ENCODE measurements around the gene SHISA5.
"Not testable (repeated sequence)": the region's sequence is repeated elsewhere in the genome, so short reads cannot be mapped to it uniquely, and the experiment has no call there.

Gene SHISA5, protein sequence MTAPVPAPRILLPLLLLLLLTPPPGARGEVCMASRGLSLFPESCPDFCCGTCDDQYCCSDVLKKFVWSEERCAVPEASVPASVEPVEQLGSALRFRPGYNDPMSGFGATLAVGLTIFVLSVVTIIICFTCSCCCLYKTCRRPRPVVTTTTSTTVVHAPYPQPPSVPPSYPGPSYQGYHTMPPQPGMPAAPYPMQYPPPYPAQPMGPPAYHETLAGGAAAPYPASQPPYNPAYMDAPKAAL

GRCh38 chr3:48504051-48504946 lies at the start of gene SHISA5:
TSS of gene SHISA5 (minus strand) at chr3:48504174. CDS start at chr3:48504094, 80 bp downstream.
- peak within 1 kb of the TSS; percentile 61 for H3K9ac ChIP-seq (ENCODE audit: low read length)
- peak within 1 kb of the TSS; percentile 89 for H3K27ac ChIP-seq (ENCODE audit: low read depth, low read length)
- no peaks in the 10 kb centered on the region for H3K27me3 ChIP-seq (ENCODE audit: control insufficient read depth in 1 of 2, insufficient read depth in 2 of 2, low read length in 2 of 2)
- peak within 1 kb of the TSS; percentile 66 to 68 for H3K4me3 ChIP-seq (ENCODE audit: low read depth in 1 of 2, low read length in 2 of 2)
- H3K36me3 ChIP-seq (ENCODE audit: insufficient read depth, low read length), result no peaks in the 10 kb centered on the region
- H3K4me1 ChIP-seq (ENCODE audit: insufficient read depth, low read length), result peaks cover 20% of the 10 kb centered on the region
- H3K9me3 ChIP-seq (ENCODE audit: low read length), result no peaks in the 10 kb centered on the region

DNA sequence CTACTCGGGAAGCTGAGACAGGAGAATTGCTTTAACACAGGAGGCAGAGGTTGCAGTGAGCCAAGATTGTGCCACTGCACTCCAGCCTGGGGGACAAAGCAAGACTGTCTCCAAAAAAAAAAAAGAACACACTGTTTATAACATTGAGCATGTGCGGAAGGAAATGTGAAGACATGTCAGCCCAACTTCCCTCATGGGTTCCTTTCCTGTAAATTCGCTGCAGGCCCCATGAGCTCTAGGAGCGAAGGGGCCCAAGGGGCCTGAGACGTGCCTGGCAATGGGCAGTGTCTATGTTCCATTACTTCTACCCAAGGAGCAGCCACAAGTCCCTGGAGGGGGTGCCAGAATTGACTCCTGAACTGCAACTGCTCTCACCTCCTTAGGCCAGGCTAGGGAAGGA lies 49.4 kb upstream of the SHISA5 start:
- Histone ChIP-seq H3K9ac (ENCODE audit: low read length) (no peak overlapping the region), H3K36me3 (ENCODE audit: insufficient read depth, low read length) (no peaks in the 10 kb centered on the region), H3K4me1 (ENCODE audit: insufficient read depth, low read length) (peaks cover 6% of the 10 kb centered on the region), H3K27me3 (ENCODE audit: control insufficient read depth in 1 of 2, insufficient read depth in 2 of 2, low read length in 2 of 2) (no peaks in the 10 kb centered on the region), H3K9me3 (ENCODE audit: low read length) (no peaks in the 10 kb centered on the region), H3K27ac (ENCODE audit: low read depth, low read length) (no peak overlapping the region), H3K4me3 (ENCODE audit: low read depth in 1 of 2, low read length in 2 of 2) (no peak overlapping the region)

DNA sequence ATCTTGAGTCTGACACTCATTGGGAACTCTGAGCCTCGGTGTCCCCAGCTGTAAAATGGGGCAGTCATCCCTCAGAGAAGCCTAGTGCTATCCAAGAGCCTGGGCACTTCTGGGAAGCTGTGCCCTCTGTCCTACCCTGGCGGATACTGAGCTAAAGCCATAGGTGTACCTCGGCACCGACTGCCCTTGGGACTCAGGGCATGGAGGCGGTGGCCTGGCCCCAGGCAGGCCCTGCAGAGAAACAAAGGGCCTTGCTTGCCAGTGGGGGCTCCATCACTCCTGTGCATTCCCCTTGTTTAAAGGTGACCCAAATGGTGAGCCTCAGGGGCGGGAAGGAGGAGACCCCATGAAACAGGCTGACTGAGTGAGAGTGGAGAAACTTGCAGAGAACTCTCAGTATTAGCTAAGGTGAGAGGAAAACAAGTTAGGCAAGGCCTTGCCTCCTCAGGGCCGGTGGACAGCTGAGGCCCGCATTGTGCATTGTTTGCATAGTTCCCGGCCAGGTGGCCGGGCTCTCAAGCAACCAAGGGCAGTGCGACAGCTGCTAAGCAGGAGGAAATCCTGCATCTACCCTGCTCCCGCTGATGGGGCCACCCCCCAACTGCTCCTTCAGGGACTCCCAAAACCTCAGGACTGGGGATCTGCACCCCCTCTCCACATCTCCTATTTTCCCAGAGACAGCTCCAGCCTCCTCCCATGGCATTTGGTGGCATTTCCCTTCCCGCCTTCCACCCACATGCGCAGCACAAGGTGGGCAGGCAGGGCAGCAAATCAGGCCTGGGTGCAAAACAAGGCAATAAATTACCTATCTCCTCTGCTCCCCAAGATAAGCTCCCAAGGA lies 48.4 kb upstream of the SHISA5 start:
- Histone ChIP-seq H3K27ac (ENCODE audit: low read depth, low read length) (no peak overlapping the region), H3K36me3 (ENCODE audit: insufficient read depth, low read length) (no peaks in the 10 kb centered on the region), H3K27me3 (ENCODE audit: control insufficient read depth in 1 of 2, insufficient read depth in 2 of 2, low read length in 2 of 2) (no peaks in the 10 kb centered on the region), H3K4me3 (ENCODE audit: low read depth in 1 of 2, low read length in 2 of 2) (no peak overlapping the region), H3K9me3 (ENCODE audit: low read length) (no peaks in the 10 kb centered on the region), H3K9ac (ENCODE audit: low read length) (no peak overlapping the region), H3K4me1 (ENCODE audit: insufficient read depth, low read length) (peaks cover 6% of the 10 kb centered on the region)

DNA sequence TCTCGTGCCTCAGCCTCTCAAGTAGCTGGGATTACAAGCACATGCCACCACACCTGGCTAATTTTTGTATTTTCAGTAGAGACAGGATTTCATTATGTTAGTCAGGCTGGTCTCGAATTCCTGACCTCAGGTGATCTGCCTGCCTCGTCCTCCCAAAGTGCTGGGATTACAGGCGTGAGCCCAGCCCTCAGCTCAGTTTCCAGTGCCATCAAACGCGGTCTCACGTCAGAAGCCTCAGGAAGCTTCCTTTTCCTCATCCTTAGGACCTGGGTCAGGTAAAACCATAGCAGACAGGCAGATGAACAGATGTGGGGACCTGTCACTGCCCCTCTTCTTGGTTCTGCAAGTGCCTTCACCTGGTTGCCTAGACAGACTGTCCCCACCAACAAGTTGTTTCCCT lies 47.7 kb upstream of the SHISA5 start:
- not testable (repeated sequence) for H3K9ac ChIP-seq (ENCODE audit: low read length); H3K4me1 ChIP-seq (ENCODE audit: insufficient read depth, low read length); H3K4me3 ChIP-seq (ENCODE audit: low read depth in 1 of 2, low read length in 2 of 2); H3K27ac ChIP-seq (ENCODE audit: low read depth, low read length); H3K36me3 ChIP-seq (ENCODE audit: insufficient read depth, low read length); H3K27me3 ChIP-seq (ENCODE audit: control insufficient read depth in 1 of 2, insufficient read depth in 2 of 2, low read length in 2 of 2); H3K9me3 ChIP-seq (ENCODE audit: low read length)

GRCh38 chr3:48548729-48549705 lies 45.0 kb upstream of the SHISA5 start:
- Histone ChIP-seq H3K9me3 (ENCODE audit: low read length) (no peaks in the 10 kb centered on the region), H3K27me3 (ENCODE audit: control insufficient read depth in 1 of 2, insufficient read depth in 2 of 2, low read length in 2 of 2) (no peaks in the 10 kb centered on the region), H3K4me1 (ENCODE audit: insufficient read depth, low read length) (peaks cover 6% of the 10 kb centered on the region), H3K9ac (ENCODE audit: low read length) (no peak overlapping the region), H3K4me3 (ENCODE audit: low read depth in 1 of 2, low read length in 2 of 2) (no peak overlapping the region), H3K27ac (ENCODE audit: low read depth, low read length) (no peak overlapping the region), H3K36me3 (ENCODE audit: insufficient read depth, low read length) (no peaks in the 10 kb centered on the region)

DNA sequence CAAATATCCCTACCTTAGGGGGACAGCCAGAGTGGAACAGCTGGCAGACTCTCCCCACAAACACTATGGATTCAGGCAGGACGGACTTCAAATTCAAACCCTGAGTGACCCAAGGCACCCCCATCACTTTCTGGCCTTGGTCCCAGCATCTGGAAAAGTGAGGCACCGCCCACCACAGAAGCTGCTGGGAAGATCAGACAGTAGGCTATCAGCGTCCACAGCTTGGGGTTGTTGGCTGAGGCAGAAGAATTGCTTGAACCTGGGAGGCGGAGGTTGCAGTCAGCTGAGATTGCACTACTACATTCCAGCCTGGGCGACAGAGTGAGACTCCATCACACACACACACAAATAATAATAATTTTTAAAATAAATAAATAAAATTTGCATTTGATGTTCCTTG lies 44.2 kb upstream of the SHISA5 start:
- Histone ChIP-seq H3K27me3 (ENCODE audit: control insufficient read depth in 1 of 2, insufficient read depth in 2 of 2, low read length in 2 of 2) (no peaks in the 10 kb centered on the region), H3K9ac (ENCODE audit: low read length) (no peak overlapping the region), H3K4me3 (ENCODE audit: low read depth in 1 of 2, low read length in 2 of 2) (no peak overlapping the region), H3K9me3 (ENCODE audit: low read length) (no peaks in the 10 kb centered on the region), H3K27ac (ENCODE audit: low read depth, low read length) (no peak overlapping the region), H3K36me3 (ENCODE audit: insufficient read depth, low read length) (no peaks in the 10 kb centered on the region), H3K4me1 (ENCODE audit: insufficient read depth, low read length) (peaks cover 6% of the 10 kb centered on the region)

DNA sequence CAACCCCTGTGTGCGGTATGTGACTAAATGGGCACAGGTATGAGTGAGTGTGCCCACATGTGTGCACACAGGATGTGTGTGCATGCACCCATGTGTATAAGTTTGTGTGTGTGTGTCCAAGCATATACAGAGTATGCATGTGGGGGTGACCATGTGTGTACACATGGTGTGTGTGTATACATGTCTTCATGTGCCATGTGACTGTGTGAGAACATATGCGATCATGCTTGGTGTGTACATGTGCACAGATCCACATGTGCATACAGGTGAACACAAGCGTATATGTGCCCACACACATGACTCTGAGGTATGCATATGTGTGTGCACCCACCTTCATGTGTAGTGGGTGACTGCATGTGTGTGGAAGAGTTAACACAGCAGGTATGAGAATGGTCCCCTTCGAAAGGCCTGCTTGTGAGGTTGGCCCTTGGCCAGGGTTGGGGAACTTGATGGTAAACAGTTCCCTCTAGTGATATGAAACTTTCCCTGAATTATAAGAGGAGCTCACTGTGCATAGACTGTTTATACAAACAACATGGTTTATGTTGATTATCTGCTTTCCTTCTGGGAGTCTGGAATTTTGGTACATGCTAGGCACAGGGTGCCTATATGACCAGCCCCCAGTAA lies 42.3 kb upstream of the SHISA5 start:
- H3K36me3 ChIP-seq (ENCODE audit: insufficient read depth, low read length), result no peaks in the 10 kb centered on the region
- no peak overlapping the region for H3K4me3 ChIP-seq (ENCODE audit: low read depth in 1 of 2, low read length in 2 of 2)
- H3K27ac ChIP-seq (ENCODE audit: low read depth, low read length), result no peak overlapping the region
- no peak overlapping the region for H3K9ac ChIP-seq (ENCODE audit: low read length)
- H3K9me3 ChIP-seq (ENCODE audit: low read length), result no peaks in the 10 kb centered on the region
- no peaks in the 10 kb centered on the region for H3K27me3 ChIP-seq (ENCODE audit: control insufficient read depth in 1 of 2, insufficient read depth in 2 of 2, low read length in 2 of 2)
- peaks cover 6% of the 10 kb centered on the region for H3K4me1 ChIP-seq (ENCODE audit: insufficient read depth, low read length)

- H3K27ac ChIP-seq (ENCODE audit: low read depth, low read length), result no peak overlapping the region
- H3K4me1 ChIP-seq (ENCODE audit: insufficient read depth, low read length), result peaks cover 6% of the 10 kb centered on the region
- H3K9me3 ChIP-seq (ENCODE audit: low read length), result no peaks in the 10 kb centered on the region
- H3K36me3 ChIP-seq (ENCODE audit: insufficient read depth, low read length), result no peaks in the 10 kb centered on the region
- H3K27me3 ChIP-seq (ENCODE audit: control insufficient read depth in 1 of 2, insufficient read depth in 2 of 2, low read length in 2 of 2), result no peaks in the 10 kb centered on the region
- H3K9ac ChIP-seq (ENCODE audit: low read length), result no peak overlapping the region
- no peak overlapping the region for H3K4me3 ChIP-seq (ENCODE audit: low read depth in 1 of 2, low read length in 2 of 2)
Observed at GRCh38 chr3:48544141-48544540, 40.2 kb upstream of the SHISA5 start.

- H3K4me1 ChIP-seq (ENCODE audit: insufficient read depth, low read length), result no peaks in the 10 kb centered on the region
- H3K36me3 ChIP-seq (ENCODE audit: insufficient read depth, low read length), result peaks cover 1% of the 10 kb centered on the region
- H3K27ac ChIP-seq (ENCODE audit: low read depth, low read length), result no peak overlapping the region
- no peak overlapping the region for H3K9ac ChIP-seq (ENCODE audit: low read length)
- no peaks in the 10 kb centered on the region for H3K9me3 ChIP-seq (ENCODE audit: low read length)
- H3K4me3 ChIP-seq (ENCODE audit: low read depth in 1 of 2, low read length in 2 of 2), result no peak overlapping the region
- H3K27me3 ChIP-seq (ENCODE audit: control insufficient read depth in 1 of 2, insufficient read depth in 2 of 2, low read length in 2 of 2), result no peaks in the 10 kb centered on the region
Observed at GRCh38 chr3:48543271-48543866, 39.4 kb upstream of the SHISA5 start.

DNA sequence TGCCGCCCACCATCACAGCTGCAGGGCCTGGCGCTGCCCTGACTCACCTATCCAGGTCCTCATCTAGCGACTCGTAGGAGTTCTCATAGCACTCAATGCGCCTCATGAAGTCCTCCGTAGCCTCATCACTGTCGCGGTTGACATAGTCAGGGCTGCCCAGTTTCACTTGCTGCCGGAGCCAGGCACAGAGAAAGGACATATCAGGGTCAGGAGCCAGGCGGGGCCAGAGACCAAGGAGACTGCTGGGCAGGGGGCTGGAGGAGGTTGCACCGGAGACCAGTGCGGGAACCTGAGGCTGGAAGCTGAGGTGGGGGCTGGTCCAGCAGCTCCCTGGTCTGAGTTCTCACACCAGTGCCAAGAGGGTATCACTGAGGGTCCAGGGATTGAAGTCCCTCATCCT lies 34.5 kb upstream of the SHISA5 start:
- H3K4me3 ChIP-seq (ENCODE audit: low read depth in 1 of 2, low read length in 2 of 2), result no peak overlapping the region
- H3K36me3 ChIP-seq (ENCODE audit: insufficient read depth, low read length), result peaks cover 12% of the 10 kb centered on the region
- H3K9ac ChIP-seq (ENCODE audit: low read length), result no peak overlapping the region
- no peaks in the 10 kb centered on the region for H3K4me1 ChIP-seq (ENCODE audit: insufficient read depth, low read length)
- no peak overlapping the region for H3K27ac ChIP-seq (ENCODE audit: low read depth, low read length)
- no peaks in the 10 kb centered on the region for H3K27me3 ChIP-seq (ENCODE audit: control insufficient read depth in 1 of 2, insufficient read depth in 2 of 2, low read length in 2 of 2)
- H3K9me3 ChIP-seq (ENCODE audit: low read length), result no peaks in the 10 kb centered on the region
